K562 (cell line): ENCODE data around the gene TNFAIP8L2. TPM values are rescaled to one million over a fixed set of nuclear protein-coding genes. Genes with fewer than 3 reads are reported as not detected.

Source experiments
- ATF2 ChIP-seq: sonication (generic); formaldehyde crosslinking; IDR thresholded peaks from 2 replicates; pipeline ENCODE4 v1.8.1; 2022; ENCODE audit warnings: missing genetic modification reagents
- CEBPB ChIP-seq: fragments of 450-650 bp; IDR thresholded peaks from 2 replicates; pipeline ENCODE4 v1.6.1; 2016; ENCODE audit warnings: missing genetic modification characterization, missing compliant biosample characterization
- CEBPG ChIP-seq, 3 experiments: fragments of 200-800 bp in 1 of 3; sonication (Bioruptor generic) in 1 of 3; sonication (generic) in 1 of 3; formaldehyde crosslinking in 1 of 3; IDR thresholded peaks in 2 of 3; conservative IDR thresholded peaks in 1 of 3; 2 replicates each; pipeline versions ENCODE4 v1.6.1 to v1.8.0; 2016 to 2022; ENCODE audit warnings: missing compliant biosample characterization in 2 of 3, missing genetic modification characterization in 2 of 3, mild to moderate bottlenecking in 1 of 3, missing genetic modification reagents in 1 of 3
- E4F1 ChIP-seq: fragments of 250-450 bp; sonication (Bioruptor Pico); IDR thresholded peaks from 2 replicates; pipeline ENCODE4 v1.5.0; 2021; ENCODE audit warnings: mild to moderate bottlenecking, borderline replicate concordance
- GTF2B ChIP-seq: IDR thresholded peaks from 2 replicates; pipeline ENCODE4 v1.6.1; 2011; ENCODE audit not compliant: insufficient read length; ENCODE audit errors: extremely low read depth
- JUN ChIP-seq, 2 experiments: sonication (generic) in 1 of 2; formaldehyde crosslinking in 1 of 2; IDR thresholded peaks; 2 replicates each; pipeline versions ENCODE4 v1.6.1 to v1.8.0; 2012 to 2022; ENCODE audit warnings: borderline replicate concordance in 2 of 2, mild to moderate bottlenecking in 2 of 2, improper control_type of control experiment in 1 of 2, low read depth in 1 of 2, low read length in 1 of 2, missing genetic modification reagents in 1 of 2
- LCOR ChIP-seq: sonication (generic); formaldehyde crosslinking; IDR thresholded peaks from 2 replicates; pipeline ENCODE4 v1.8.0; 2022; ENCODE audit warnings: mild to moderate bottlenecking, missing genetic modification reagents
- NR2F6 ChIP-seq: fragments of 450-650 bp; formaldehyde crosslinking; IDR thresholded peaks from 2 replicates; pipeline ENCODE4 v1.4.0; 2020; ENCODE audit warnings: mild to moderate bottlenecking
- SMC3 ChIP-seq: conservative IDR thresholded peaks from 2 replicates; pipeline ENCODE4 v1.6.1; 2011; ENCODE audit warnings: low read depth, low read length, improper control_type of control experiment; ENCODE audit not compliant: insufficient read depth
- STAT5B ChIP-seq: fragments of 250-450 bp; sonication (Bioruptor Pico); IDR thresholded peaks from 2 replicates; pipeline ENCODE4 v1.8.0; 2021; ENCODE audit warnings: mild to moderate bottlenecking, inconsistent platforms
- TFE3 ChIP-seq: fragments of 450-650 bp; formaldehyde crosslinking; IDR thresholded peaks from 2 replicates; pipeline ENCODE4 v1.4.0; 2020; ENCODE audit warnings: mild to moderate bottlenecking, mixed read lengths
- XRCC4 ChIP-seq: IDR thresholded peaks from one replicate; pipeline ENCODE4 v1.6.1; 2011; ENCODE audit not compliant: insufficient read depth, insufficient read length; ENCODE audit errors: extremely low read depth
- ZNF143 ChIP-seq: sonication (generic); formaldehyde crosslinking; IDR thresholded peaks from 2 replicates; pipeline ENCODE4 v1.9.0; 2022; ENCODE audit warnings: mild to moderate bottlenecking, missing genetic modification reagents
- ZNF280B ChIP-seq: fragments of 250-450 bp; sonication (Bioruptor Pico); IDR thresholded peaks from 2 replicates; pipeline ENCODE4 v1.5.1; 2021; ENCODE audit warnings: mild to moderate bottlenecking
- ZNF324 ChIP-seq: fragments of 250-450 bp; sonication (Bioruptor Pico); IDR thresholded peaks from 2 replicates; pipeline ENCODE4 v1.4.0; 2020; ENCODE audit warnings: mild to moderate bottlenecking
- polyA plus RNA-seq, 8 experiments: library from polyadenylated mRNA; depleted of rRNA in 4 of 8; stranded (reverse) in 5 of 8; unstranded in 3 of 8; fragments of >200 nt; fragmentation: Nextera tagmentation in 2 of 8; fragmentation: Illumina TruSeq in 1 of 8; extraction: Ambion mirVana in 2 of 8; extraction: Trizol in 1 of 8; gene quantifications; 2 replicates each; pipeline versions ENCODE4 v1.2.1 to v1.2.3, GENCODE V29; 2011 to 2014; ENCODE audit warnings: inconsistent platforms in 1 of 8, missing spikeins in 1 of 8
- total RNA-seq, 7 experiments: library from RNA; depleted of rRNA in 6 of 7; stranded (reverse); fragments of >200 nt in 6 of 7; fragmentation: Illumina TruSeq in 2 of 7; extraction: Trizol in 2 of 7; gene quantifications; 2 replicates each; pipeline versions ENCODE4 v1.2.1 to v1.2.3, GENCODE V29; 2011 to 2021; ENCODE audit warnings: low replicate concordance in 1 of 7

TNFAIP8L2 gene
- total and polyA plus RNA-seq, 9 of the 15 experiments (the other 6 are each of a cell fraction or from before 2014, with no cell fraction given), result 0.05 to 1.7 (median 0.52) TPM

- no peak for TF ChIP-seq E4F1 (CRISPR knock-in tag)
- no peak for TF ChIP-seq NR2F6 (CRISPR knock-in tag)
- TF ChIP-seq SMC3, result no peak
- no peak for TF ChIP-seq ZNF143 (CRISPR knock-in tag)
- no peak for TF ChIP-seq GTF2B
- TF ChIP-seq ZNF280B (CRISPR knock-in tag), result no peak
- TF ChIP-seq JUN (IDR thresholded peaks at IDR 0.05; ENCODE audit: borderline replicate concordance, low read depth, low read length), result no peak
- TF ChIP-seq JUN (CRISPR knock-in tag; IDR thresholded peaks at IDR 0.05; ENCODE audit: borderline replicate concordance), result no peak
- TF ChIP-seq TFE3, result no peak
- no peak for TF ChIP-seq XRCC4
- TF ChIP-seq STAT5B, result no peak
- TF ChIP-seq CEBPB (tag), result peak; percentile 75
- TF ChIP-seq LCOR (CRISPR knock-in tag), result no peak
- TF ChIP-seq CEBPG (CRISPR knock-in tag; IDR thresholded peaks at IDR 0.05), result peak; percentile 40; the same call in 1 of the 2 replicates
- TF ChIP-seq CEBPG (tag; conservative IDR thresholded peaks at IDR 0.05 in 1 of 2, IDR thresholded peaks at IDR 0.05 in 1 of 2), result peak; percentile 54 to 61; a peak in 3 of 4 replicates
- no peak for TF ChIP-seq ZNF324 (CRISPR knock-in tag)
- no peak for TF ChIP-seq ATF2 (CRISPR knock-in tag)
Observed at GRCh38 chr1:151199873-151200581, 43.6 kb downstream of the TNFAIP8L2 start (continued).
